GM12801 (cell line): ENCODE results near the gene NPBWR2.

Experiments
- TF ChIP-seq, protein P1 (sequence below): IDR thresholded peaks from one replicate; pipeline ENCODE4 v1.5.1; 2011; ENCODE audit warnings: control low read depth; ENCODE audit not compliant: insufficient read length; ENCODE audit errors: extremely low read depth

NPBWR2 gene

DNA sequence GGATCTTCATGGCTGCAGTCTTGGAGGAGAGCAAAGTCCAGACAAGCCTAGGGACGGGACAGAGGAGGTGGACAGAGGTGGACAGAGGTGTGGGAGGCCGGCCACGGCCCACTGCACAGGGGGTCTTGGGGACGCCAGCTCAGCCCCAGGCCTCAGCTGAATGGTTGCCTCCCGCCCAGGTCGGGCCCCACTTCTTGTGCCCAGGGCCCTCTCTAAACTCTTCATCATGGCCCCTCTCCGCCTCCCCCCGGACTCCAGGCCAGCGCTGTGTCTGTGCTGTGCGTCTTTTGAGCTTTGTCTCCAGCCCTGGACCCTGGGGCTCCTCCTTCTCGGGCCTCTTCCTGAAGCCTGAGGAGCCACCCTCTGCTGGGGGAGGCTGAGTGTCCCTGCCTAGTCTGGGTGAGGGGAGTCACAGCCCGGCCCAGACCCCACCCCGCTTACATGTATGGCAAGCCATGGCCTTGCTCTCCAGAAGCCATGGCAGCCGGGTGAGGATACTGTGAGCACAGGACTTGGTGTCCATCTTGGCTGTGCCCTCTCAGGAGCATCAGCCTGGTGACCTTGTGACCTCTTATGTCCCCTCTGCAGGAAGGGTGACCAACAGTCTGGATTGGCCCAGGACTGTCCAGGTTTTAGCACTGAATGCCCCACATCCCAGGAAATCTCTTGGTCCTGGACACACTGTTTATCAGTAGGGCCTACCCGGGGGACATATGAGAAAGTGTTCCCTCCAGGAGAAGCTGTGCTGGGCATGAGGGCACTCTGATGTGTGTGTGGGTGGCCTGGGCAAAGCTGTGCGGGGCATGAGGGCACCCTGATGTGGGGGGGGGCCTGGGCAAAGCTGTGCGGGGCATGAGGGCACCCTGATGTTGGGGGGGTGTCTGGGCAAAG lies 9.4 kb upstream of the NPBWR2 start:
- TF ChIP-seq, protein P1, sequence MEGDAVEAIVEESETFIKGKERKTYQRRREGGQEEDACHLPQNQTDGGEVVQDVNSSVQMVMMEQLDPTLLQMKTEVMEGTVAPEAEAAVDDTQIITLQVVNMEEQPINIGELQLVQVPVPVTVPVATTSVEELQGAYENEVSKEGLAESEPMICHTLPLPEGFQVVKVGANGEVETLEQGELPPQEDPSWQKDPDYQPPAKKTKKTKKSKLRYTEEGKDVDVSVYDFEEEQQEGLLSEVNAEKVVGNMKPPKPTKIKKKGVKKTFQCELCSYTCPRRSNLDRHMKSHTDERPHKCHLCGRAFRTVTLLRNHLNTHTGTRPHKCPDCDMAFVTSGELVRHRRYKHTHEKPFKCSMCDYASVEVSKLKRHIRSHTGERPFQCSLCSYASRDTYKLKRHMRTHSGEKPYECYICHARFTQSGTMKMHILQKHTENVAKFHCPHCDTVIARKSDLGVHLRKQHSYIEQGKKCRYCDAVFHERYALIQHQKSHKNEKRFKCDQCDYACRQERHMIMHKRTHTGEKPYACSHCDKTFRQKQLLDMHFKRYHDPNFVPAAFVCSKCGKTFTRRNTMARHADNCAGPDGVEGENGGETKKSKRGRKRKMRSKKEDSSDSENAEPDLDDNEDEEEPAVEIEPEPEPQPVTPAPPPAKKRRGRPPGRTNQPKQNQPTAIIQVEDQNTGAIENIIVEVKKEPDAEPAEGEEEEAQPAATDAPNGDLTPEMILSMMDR, result no peak

DNA sequence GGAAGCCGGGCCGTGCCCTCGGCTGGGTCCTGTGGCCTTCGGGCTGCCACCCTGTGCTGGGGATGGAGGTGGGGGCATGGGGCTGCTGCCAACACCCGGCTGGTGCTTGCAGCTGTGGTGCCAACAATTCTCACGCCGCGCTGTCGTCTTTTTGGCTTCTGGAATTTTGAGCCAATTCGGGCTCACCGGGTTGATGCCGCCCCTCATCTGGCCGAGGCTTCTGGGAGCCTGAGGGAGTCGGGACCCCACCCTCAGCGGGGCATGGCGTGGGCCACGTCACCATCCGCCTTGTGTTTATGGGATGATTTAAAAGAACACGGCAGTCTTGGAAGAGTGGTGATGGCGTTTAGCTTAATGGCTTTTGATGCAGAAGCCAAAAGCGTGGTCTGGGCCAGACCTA lies 8.7 kb upstream of the NPBWR2 start:
- TF ChIP-seq, protein P1, result no peak

DNA sequence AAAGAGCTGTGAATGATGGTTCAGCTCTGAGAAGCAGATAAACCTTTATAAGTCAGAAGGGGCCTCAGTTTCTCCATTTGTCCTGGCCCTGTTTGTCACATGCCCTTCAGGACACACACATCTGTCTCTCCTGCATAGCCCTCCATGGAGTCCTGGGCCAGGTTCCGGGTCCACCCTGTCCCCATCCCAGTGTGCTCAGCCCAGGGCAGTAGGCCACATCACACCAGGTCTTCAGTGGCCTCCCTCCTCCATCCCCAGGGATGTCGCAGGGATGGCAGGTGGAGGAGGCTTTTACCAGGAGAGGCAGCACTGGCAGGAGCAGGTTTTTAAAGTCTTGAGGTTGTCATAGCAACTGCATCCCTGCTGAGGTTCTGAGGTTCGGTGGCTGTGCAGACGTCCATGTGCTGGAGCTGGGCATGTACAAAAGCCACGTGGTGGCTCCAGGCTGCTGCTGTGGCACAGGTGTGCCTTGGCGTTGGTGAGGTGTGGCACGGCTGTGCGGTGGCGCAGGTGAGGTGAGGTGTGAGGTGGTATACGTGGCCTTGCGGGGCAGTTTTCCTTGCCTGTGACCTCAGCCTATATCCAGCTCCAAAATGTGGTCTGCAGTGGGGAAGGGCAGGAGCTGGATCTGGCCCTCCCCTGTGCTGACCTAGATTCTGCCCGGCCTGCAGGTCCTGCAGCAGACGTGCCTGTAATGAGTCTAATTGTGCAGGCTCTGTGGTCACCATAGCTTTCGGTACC lies 8.0 kb upstream of the NPBWR2 start:
- TF ChIP-seq, protein P1, result no peak

DNA sequence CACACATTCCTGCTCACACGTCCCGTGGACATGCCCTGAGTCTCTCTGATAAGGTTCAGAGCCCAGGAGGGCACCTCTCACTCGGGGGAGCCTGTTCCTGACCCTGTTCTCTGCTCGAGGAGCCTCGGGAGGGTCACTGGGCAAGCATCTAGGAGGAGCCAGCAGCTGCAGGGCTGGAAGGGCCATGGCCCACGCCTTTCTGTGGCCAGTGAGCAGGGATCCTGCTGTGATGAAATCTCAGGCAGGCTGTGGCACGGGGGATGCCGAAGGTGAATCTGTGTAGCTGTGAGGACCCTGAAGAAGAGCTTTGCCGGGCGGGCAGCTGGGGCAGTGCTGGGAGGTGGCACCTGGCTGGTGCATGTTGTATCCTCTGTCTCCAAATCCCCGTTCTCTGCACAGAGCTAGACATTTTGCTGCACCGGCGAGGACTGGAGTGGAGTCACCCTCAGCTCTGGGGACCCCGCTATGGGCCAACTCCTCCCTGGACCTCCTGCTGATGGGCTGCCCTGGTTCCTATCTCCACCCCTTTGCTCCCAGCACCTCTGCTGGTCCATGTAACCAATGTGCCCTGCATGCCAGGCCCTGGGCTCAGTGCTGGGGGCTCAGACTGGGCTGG lies 7.1 kb upstream of the NPBWR2 start:
- TF ChIP-seq, protein P1, result no peak

DNA sequence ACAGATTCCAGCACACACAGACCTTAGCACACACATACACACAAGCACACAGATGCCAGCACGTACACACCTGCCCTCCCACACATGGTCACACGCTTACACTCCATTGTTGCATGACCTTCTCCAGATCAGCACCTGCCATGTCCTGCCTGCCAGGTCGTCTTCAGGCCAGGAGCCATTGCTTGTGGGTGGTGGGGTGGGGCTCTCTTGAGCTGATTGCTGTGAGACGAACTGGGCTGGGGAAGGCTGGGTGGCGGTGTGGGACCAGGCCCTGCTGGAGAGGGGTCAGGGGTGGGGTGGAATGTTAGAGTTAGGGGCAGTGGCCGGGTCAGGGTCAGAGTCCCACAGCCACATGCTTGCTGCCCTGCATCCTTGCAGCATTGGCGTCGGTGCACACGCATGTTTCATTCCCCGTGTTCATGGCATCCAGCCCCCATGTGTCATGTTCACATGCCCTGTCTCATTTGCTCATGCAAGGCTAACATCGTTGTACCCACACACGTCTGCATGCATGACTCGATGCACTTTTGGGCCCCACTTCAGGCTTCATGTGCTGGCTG lies 6.5 kb upstream of the NPBWR2 start:
- TF ChIP-seq, protein P1, result no peak

DNA sequence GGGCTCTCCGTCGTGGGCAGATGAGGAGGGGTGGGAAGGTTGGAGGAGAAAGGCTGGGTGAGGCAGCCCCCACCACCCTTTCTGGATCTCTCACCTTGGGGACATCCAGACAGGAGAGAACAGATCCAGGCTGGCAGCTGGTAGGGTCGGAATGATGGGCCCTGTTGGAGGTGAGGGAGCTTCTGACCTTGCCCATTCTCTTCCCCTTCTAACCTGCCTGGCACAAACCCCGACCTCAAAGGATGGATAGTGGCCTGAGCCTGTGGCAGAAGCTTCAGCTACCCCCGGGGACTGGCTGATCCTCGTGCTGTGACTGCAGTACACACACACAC lies 6.0 kb upstream of the NPBWR2 start:
- TF ChIP-seq, protein P1, result no peak
